K562 (cell line): Measurements from ENCODE around the gene RPS27. TPM values are rescaled to one million over a fixed set of nuclear protein-coding genes. Genes with fewer than 3 reads are reported as not detected.

ENCODE experiments used
- NR2C1 ChIP-seq, 2 experiments: fragments of 450-650 bp; IDR thresholded peaks; 2 replicates each; pipeline ENCODE4 v1.6.1; 2017; ENCODE audit warnings: mild to moderate bottlenecking in 2 of 2, antibody characterized with exemption in 1 of 2, inconsistent platforms in 1 of 2, missing compliant biosample characterization in 1 of 2, missing genetic modification characterization in 1 of 2
- OTX1 ChIP-seq: fragments of 450-650 bp; formaldehyde crosslinking; IDR thresholded peaks from 2 replicates; pipeline ENCODE4 v1.4.0; 2022; ENCODE audit warnings: mild to moderate bottlenecking
- SRF ChIP-seq, 2 experiments: fragments of 250-450, 450-650 bp in 1 of 2; sonication (Bioruptor Pico) in 1 of 2; sonication (generic) in 1 of 2; formaldehyde crosslinking; IDR thresholded peaks; 2 replicates each; pipeline versions ENCODE4 v1.5.0 to v1.5.1; 2020 to 2022; ENCODE audit warnings: mild to moderate bottlenecking in 1 of 2, missing genetic modification reagents in 1 of 2
- TCF7 ChIP-seq: sonication (generic); IDR thresholded peaks from 2 replicates; pipeline ENCODE4 v1.6.1; 2016; ENCODE audit warnings: antibody characterized with exemption, borderline replicate concordance
- ZNF124 ChIP-seq: sonication (generic); formaldehyde crosslinking; IDR thresholded peaks from 2 replicates; pipeline ENCODE4 v1.8.1; 2022; ENCODE audit warnings: missing genetic modification reagents
- polyA plus RNA-seq, 8 experiments: library from polyadenylated mRNA; depleted of rRNA in 4 of 8; stranded (reverse) in 5 of 8; unstranded in 3 of 8; fragments of >200 nt; fragmentation: Nextera tagmentation in 2 of 8; fragmentation: Illumina TruSeq in 1 of 8; extraction: Ambion mirVana in 2 of 8; extraction: Trizol in 1 of 8; gene quantifications; 2 replicates each; pipeline versions ENCODE4 v1.2.1 to v1.2.3, GENCODE V29; 2011 to 2014; ENCODE audit warnings: inconsistent platforms in 1 of 8, missing spikeins in 1 of 8
- total RNA-seq, 7 experiments: library from RNA; depleted of rRNA in 6 of 7; stranded (reverse); fragments of >200 nt in 6 of 7; fragmentation: Illumina TruSeq in 2 of 7; extraction: Trizol in 2 of 7; gene quantifications; 2 replicates each; pipeline versions ENCODE4 v1.2.1 to v1.2.3, GENCODE V29; 2011 to 2021; ENCODE audit warnings: low replicate concordance in 1 of 7
- TF ChIP-seq, protein P1 (sequence below): fragments of 450-650 bp; IDR thresholded peaks from 2 replicates; pipeline ENCODE4 v1.7.1; 2018; ENCODE audit warnings: mild to moderate bottlenecking, low read depth; ENCODE audit not compliant: partially characterized antibody
- TF ChIP-seq, protein P2 (sequence below), 3 experiments: fragments of 200-800 bp in 1 of 3; fragments of 250-450 bp in 1 of 3; fragments of 450-650 bp in 1 of 3; sonication (Bioruptor Pico) in 1 of 3; sonication (Bioruptor generic) in 1 of 3; formaldehyde crosslinking in 1 of 3; IDR thresholded peaks; 2 replicates each; pipeline versions ENCODE4 v1.6.1 to v1.8.0; 2016 to 2022; ENCODE audit warnings: mild to moderate bottlenecking in 2 of 3, missing genetic modification characterization in 2 of 3, missing compliant biosample characterization in 1 of 3, moderate library complexity in 1 of 3
- TF ChIP-seq, protein P3 (sequence below): IDR thresholded peaks from 3 replicates; pipeline ENCODE4 v1.6.1; 2011; ENCODE audit warnings: borderline replicate concordance, mild to moderate bottlenecking; ENCODE audit not compliant: insufficient read length, insufficient read depth
- TF ChIP-seq, protein P4 (sequence below): sonication (generic); formaldehyde crosslinking; IDR thresholded peaks from 2 replicates; pipeline ENCODE4 v1.8.0; 2022; ENCODE audit warnings: missing genetic modification reagents, mild to moderate bottlenecking, borderline replicate concordance

Gene RPS27
- total and polyA plus RNA-seq, 9 of the 15 experiments (the other 6 are each of a cell fraction or from before 2014, with no cell fraction given) = 2,091 to 9,377 (median 6,706) TPM

DNA sequence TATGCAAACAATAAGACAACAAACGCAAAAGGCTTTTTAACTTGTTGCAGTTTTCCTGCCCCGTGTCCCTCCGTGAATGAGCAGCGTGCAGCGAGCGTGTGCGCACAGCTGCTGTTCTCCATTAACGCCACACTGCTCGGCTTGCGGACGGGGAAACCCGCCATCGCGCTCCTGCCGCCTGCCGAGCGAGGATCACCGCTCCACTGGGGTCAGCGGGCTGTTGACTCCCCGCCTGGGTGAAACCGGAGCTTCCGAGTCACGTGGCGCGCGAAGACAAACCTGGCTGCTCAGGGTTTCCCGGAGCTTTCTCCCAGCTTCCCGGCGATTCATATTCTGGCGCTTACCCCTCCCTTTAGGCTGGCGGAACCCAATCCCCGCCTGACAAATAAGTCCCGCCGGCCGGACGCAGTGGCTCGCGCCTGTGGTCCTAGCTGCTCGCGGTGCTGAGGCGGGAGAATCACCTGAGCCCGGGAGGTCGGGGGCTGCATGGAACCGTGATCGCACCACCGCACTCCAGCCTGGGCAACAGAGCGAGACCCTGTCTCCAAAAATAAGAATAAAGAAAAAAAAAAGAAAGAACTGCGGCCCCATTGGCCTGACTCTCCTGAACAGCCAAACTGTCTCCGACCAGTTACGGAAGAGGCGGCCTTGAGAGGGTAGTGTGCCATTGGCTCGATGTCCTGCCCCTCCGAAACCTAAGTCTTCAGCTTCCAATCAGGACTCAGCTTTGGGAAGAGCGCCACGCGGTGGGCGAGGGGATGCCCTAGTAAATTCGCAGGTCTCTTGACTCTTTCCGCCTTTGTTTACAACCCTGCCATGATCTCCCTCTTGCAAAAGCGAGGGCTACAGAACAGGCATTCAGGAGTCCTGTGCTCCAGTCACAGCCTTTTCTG is 23.2 kb upstream of the RPS27 start, which contains the start of gene CREB3L4 (continued):
- TF ChIP-seq ZNF124 (CRISPR knock-in tag) (no peak), TCF7 (no peak), SRF (CRISPR knock-in tag; IDR thresholded peaks at IDR 0.05) (no peak), OTX1 (CRISPR knock-in tag) (0 out of 2 replicates have a peak, but pooled peaks have one; percentile 39), NR2C1 (IDR thresholded peaks at IDR 0.05) (peak; percentile 17; the same call in 1 of the 2 replicates), NR2C1 (tag; IDR thresholded peaks at IDR 0.05) (peak; percentile 77)
- TF ChIP-seq, protein P1, sequence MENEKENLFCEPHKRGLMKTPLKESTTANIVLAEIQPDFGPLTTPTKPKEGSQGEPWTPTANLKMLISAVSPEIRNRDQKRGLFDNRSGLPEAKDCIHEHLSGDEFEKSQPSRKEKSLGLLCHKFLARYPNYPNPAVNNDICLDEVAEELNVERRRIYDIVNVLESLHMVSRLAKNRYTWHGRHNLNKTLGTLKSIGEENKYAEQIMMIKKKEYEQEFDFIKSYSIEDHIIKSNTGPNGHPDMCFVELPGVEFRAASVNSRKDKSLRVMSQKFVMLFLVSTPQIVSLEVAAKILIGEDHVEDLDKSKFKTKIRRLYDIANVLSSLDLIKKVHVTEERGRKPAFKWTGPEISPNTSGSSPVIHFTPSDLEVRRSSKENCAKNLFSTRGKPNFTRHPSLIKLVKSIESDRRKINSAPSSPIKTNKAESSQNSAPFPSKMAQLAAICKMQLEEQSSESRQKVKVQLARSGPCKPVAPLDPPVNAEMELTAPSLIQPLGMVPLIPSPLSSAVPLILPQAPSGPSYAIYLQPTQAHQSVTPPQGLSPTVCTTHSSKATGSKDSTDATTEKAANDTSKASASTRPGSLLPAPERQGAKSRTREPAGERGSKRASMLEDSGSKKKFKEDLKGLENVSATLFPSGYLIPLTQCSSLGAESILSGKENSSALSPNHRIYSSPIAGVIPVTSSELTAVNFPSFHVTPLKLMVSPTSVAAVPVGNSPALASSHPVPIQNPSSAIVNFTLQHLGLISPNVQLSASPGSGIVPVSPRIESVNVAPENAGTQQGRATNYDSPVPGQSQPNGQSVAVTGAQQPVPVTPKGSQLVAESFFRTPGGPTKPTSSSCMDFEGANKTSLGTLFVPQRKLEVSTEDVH = peak; percentile 28
- TF ChIP-seq, protein P2, sequence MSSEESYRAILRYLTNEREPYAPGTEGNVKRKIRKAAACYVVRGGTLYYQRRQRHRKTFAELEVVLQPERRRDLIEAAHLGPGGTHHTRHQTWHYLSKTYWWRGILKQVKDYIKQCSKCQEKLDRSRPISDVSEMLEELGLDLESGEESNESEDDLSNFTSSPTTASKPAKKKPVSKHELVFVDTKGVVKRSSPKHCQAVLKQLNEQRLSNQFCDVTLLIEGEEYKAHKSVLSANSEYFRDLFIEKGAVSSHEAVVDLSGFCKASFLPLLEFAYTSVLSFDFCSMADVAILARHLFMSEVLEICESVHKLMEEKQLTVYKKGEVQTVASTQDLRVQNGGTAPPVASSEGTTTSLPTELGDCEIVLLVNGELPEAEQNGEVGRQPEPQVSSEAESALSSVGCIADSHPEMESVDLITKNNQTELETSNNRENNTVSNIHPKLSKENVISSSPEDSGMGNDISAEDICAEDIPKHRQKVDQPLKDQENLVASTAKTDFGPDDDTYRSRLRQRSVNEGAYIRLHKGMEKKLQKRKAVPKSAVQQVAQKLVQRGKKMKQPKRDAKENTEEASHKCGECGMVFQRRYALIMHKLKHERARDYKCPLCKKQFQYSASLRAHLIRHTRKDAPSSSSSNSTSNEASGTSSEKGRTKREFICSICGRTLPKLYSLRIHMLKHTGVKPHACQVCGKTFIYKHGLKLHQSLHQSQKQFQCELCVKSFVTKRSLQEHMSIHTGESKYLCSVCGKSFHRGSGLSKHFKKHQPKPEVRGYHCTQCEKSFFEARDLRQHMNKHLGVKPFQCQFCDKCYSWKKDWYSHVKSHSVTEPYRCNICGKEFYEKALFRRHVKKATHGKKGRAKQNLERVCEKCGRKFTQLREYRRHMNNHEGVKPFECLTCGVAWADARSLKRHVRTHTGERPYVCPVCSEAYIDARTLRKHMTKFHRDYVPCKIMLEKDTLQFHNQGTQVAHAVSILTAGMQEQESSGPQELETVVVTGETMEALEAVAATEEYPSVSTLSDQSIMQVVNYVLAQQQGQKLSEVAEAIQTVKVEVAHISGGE (CRISPR knock-in tag; IDR thresholded peaks at IDR 0.05) = peak in 1 of 3 experiments; percentile 86; a peak in 3 of 6 replicates
- TF ChIP-seq, protein P3, sequence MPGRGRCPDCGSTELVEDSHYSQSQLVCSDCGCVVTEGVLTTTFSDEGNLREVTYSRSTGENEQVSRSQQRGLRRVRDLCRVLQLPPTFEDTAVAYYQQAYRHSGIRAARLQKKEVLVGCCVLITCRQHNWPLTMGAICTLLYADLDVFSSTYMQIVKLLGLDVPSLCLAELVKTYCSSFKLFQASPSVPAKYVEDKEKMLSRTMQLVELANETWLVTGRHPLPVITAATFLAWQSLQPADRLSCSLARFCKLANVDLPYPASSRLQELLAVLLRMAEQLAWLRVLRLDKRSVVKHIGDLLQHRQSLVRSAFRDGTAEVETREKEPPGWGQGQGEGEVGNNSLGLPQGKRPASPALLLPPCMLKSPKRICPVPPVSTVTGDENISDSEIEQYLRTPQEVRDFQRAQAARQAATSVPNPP = no peak
- TF ChIP-seq, protein P4, sequence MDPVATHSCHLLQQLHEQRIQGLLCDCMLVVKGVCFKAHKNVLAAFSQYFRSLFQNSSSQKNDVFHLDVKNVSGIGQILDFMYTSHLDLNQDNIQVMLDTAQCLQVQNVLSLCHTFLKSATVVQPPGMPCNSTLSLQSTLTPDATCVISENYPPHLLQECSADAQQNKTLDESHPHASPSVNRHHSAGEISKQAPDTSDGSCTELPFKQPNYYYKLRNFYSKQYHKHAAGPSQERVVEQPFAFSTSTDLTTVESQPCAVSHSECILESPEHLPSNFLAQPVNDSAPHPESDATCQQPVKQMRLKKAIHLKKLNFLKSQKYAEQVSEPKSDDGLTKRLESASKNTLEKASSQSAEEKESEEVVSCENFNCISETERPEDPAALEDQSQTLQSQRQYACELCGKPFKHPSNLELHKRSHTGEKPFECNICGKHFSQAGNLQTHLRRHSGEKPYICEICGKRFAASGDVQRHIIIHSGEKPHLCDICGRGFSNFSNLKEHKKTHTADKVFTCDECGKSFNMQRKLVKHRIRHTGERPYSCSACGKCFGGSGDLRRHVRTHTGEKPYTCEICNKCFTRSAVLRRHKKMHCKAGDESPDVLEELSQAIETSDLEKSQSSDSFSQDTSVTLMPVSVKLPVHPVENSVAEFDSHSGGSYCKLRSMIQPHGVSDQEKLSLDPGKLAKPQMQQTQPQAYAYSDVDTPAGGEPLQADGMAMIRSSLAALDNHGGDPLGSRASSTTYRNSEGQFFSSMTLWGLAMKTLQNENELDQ = no peak
